HepG2 (cell line): ENCODE data around the gene PSMC3IP. TPM values are rescaled to one million over a fixed set of nuclear protein-coding genes. Genes with fewer than 3 reads are reported as not detected.

Source experiments
- BORCS8-MEF2B ChIP-seq: sonication (generic); formaldehyde crosslinking; IDR thresholded peaks from 2 replicates; pipeline ENCODE4 v1.8.0; 2022; ENCODE audit warnings: mild to moderate bottlenecking, missing genetic modification reagents
- CBFB ChIP-seq: sonication (generic); formaldehyde crosslinking; IDR thresholded peaks from 2 replicates; pipeline ENCODE4 v1.4.0; 2020; ENCODE audit warnings: missing genetic modification reagents
- CHD4 ChIP-seq: fragments of 200-600 bp; sonication (generic); IDR thresholded peaks from 2 replicates; pipeline ENCODE4 v1.7.0; 2017; ENCODE audit warnings: mild to moderate bottlenecking, low read length, borderline replicate concordance
- HCFC1 ChIP-seq: fragments of 150-350 bp; IDR thresholded peaks from 2 replicates; pipeline ENCODE4 v1.6.1; 2014; ENCODE audit warnings: low read depth, low read length
- HDAC1 ChIP-seq: sonication (generic); formaldehyde crosslinking; IDR thresholded peaks from 2 replicates; pipeline ENCODE4 v1.5.1; 2020; ENCODE audit warnings: mild to moderate bottlenecking, missing genetic modification reagents
- HNRNPLL ChIP-seq: fragments of 200-400 bp; formaldehyde crosslinking; IDR thresholded peaks from 2 replicates; pipeline ENCODE4 v1.6.1; 2017; ENCODE audit warnings: mild to moderate bottlenecking, low read depth, low read length; ENCODE audit not compliant: poor library complexity, severe bottlenecking
- HOXD1 ChIP-seq: sonication (generic); formaldehyde crosslinking; IDR thresholded peaks from 2 replicates; pipeline ENCODE4 v1.5.0; 2020; ENCODE audit warnings: missing genetic modification reagents
- KDM1A ChIP-seq: IDR thresholded peaks from 2 replicates; pipeline ENCODE4 v1.6.1; 2016; ENCODE audit warnings: missing compliant biosample characterization
- KLF13 ChIP-seq: sonication (generic); formaldehyde crosslinking; IDR thresholded peaks from 2 replicates; pipeline ENCODE4 v1.4.0; 2020; ENCODE audit warnings: mild to moderate bottlenecking, missing genetic modification reagents
- MXI1 ChIP-seq: IDR thresholded peaks from 3 replicates; pipeline ENCODE4 v1.6.1; 2012; ENCODE audit warnings: low read depth, low read length, inconsistent platforms, borderline replicate concordance
- NFE2 ChIP-seq: sonication (generic); formaldehyde crosslinking; IDR thresholded peaks from 2 replicates; pipeline ENCODE4 v1.4.0; 2020; ENCODE audit warnings: missing genetic modification reagents
- RBFOX2 ChIP-seq: fragments of 200-400 bp; formaldehyde crosslinking; IDR thresholded peaks from 2 replicates; pipeline ENCODE4 v1.6.1; 2017; ENCODE audit warnings: low read depth, mild to moderate bottlenecking, low read length
- SATB2 ChIP-seq: sonication (generic); formaldehyde crosslinking; IDR thresholded peaks from 2 replicates; pipeline ENCODE4 v1.5.0; 2020; ENCODE audit warnings: missing genetic modification reagents
- SP4 ChIP-seq: sonication (generic); formaldehyde crosslinking; IDR thresholded peaks from 2 replicates; pipeline ENCODE4 v1.8.1; 2023; ENCODE audit warnings: mild to moderate bottlenecking, missing genetic modification reagents
- TGIF2 ChIP-seq: IDR thresholded peaks from 2 replicates; pipeline ENCODE4 v1.6.1; 2016; ENCODE audit warnings: control low read depth, missing compliant biosample characterization
- ZNF12 ChIP-seq: sonication (generic); formaldehyde crosslinking; IDR thresholded peaks from 2 replicates; pipeline ENCODE4 v1.5.0; 2020; ENCODE audit warnings: missing genetic modification reagents
- ZNF205 ChIP-seq: IDR thresholded peaks from 2 replicates; pipeline ENCODE4 v1.6.1; 2018; ENCODE audit warnings: missing biosample characterization, missing genetic modification reagents
- ZNF234 ChIP-seq: sonication (generic); formaldehyde crosslinking; conservative IDR thresholded peaks from 2 replicates; pipeline ENCODE4 v1.5.1; 2020; ENCODE audit warnings: mild to moderate bottlenecking, missing genetic modification reagents
- ZNF235 ChIP-seq: sonication (generic); formaldehyde crosslinking; IDR thresholded peaks from 2 replicates; pipeline ENCODE4 v1.8.1; 2023; ENCODE audit warnings: mild to moderate bottlenecking, missing genetic modification reagents, borderline replicate concordance
- ZNF350 ChIP-seq: sonication (generic); formaldehyde crosslinking; IDR thresholded peaks from 2 replicates; pipeline ENCODE4 v1.4.0; 2020; ENCODE audit warnings: mild to moderate bottlenecking, low read depth, missing genetic modification reagents, borderline replicate concordance
- ZNF569 ChIP-seq: sonication (generic); formaldehyde crosslinking; IDR thresholded peaks from 2 replicates; pipeline ENCODE4 v1.5.0; 2020; ENCODE audit warnings: mild to moderate bottlenecking, missing genetic modification reagents, moderate library complexity, borderline replicate concordance
- ZNF572 ChIP-seq: sonication (generic); formaldehyde crosslinking; IDR thresholded peaks from 2 replicates; pipeline ENCODE4 v1.5.1; 2020; ENCODE audit warnings: mild to moderate bottlenecking, missing genetic modification reagents
- ZNF839 ChIP-seq: sonication (generic); formaldehyde crosslinking; IDR thresholded peaks from 2 replicates; pipeline ENCODE4 v1.4.0; 2020; ENCODE audit warnings: missing genetic modification reagents, mild to moderate bottlenecking, borderline replicate concordance
- polyA plus RNA-seq, 8 experiments: library from polyadenylated mRNA; depleted of rRNA in 3 of 8; stranded (reverse) in 7 of 8; unstranded in 1 of 8; fragments of >200 nt; fragmentation: Illumina TruSeq in 4 of 8; extraction: Trizol in 4 of 8; gene quantifications; 2 replicates each; pipeline versions ENCODE4 v1.2.1 to v1.2.3, GENCODE V29; 2011 to 2016; ENCODE audit warnings: low read depth in 4 of 8, missing spikeins in 1 of 8, mixed read lengths in 1 of 8; ENCODE audit not compliant: insufficient read depth in 1 of 8
- total RNA-seq, 5 experiments: library from RNA; depleted of rRNA; stranded (reverse); fragments of >200 nt; fragmentation: Illumina TruSeq; extraction: Trizol; gene quantifications; 2 replicates each; pipeline ENCODE4 v1.2.3, GENCODE V29; 2016; ENCODE audit warnings: low read depth in 1 of 5
- TF ChIP-seq, protein P1 (sequence below): conservative IDR thresholded peaks from 2 replicates; pipeline ENCODE4 v1.6.1; 2018; ENCODE audit warnings: missing genetic modification reagents
- TF ChIP-seq, protein P2 (sequence below): sonication (generic); formaldehyde crosslinking; IDR thresholded peaks from 2 replicates; pipeline ENCODE4 v1.8.1; 2023; ENCODE audit warnings: mild to moderate bottlenecking, moderate library complexity, missing genetic modification reagents
- TF ChIP-seq, protein P3 (sequence below): IDR thresholded peaks from 2 replicates; pipeline ENCODE4 v1.6.1; 2018; ENCODE audit warnings: missing genetic modification reagents
- TF ChIP-seq, protein P4 (sequence below): sonication (generic); formaldehyde crosslinking; conservative IDR thresholded peaks from 2 replicates; pipeline ENCODE4 v1.4.0; 2020; ENCODE audit warnings: missing genetic modification reagents

PSMC3IP gene
- total and polyA plus RNA-seq, 2 of the 13 experiments (the other 11 are each of a cell fraction or from before 2014, with no cell fraction given), result 6.5 to 22.4 TPM

DNA sequence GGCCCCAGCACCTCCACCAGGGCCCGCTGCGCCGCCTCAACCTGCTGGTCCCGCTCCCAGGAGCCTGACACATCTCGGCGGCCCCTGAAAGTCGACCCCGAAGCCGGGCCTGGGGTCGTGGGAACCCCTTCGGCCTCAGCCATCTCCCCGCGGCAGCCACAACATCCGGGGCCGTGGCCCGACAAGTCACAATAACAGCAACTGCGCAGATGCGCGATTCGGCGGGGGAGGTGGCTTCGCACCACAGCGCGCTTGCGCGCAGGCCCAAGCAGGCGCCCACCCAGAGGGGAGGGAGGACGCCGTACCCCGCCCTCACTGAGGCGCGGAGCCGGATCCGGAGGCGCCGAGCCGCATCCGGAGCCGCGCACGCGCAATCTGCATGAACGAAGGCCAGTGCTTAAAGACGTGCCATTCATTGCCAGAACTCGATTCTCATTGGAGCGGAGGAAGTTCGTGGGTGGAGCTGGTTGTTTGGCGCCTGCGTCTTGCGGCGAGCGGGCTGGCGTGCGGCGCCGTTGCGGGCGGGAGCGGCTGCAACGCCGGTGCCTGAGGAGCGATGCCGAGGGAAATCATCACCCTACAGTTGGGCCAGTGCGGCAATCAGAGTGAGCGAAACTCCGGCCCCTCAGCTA lies 31.8 kb upstream of the PSMC3IP start, which contains the start of the genes RETREG3 and TUBG1 (continued):
- TF ChIP-seq, protein P1, sequence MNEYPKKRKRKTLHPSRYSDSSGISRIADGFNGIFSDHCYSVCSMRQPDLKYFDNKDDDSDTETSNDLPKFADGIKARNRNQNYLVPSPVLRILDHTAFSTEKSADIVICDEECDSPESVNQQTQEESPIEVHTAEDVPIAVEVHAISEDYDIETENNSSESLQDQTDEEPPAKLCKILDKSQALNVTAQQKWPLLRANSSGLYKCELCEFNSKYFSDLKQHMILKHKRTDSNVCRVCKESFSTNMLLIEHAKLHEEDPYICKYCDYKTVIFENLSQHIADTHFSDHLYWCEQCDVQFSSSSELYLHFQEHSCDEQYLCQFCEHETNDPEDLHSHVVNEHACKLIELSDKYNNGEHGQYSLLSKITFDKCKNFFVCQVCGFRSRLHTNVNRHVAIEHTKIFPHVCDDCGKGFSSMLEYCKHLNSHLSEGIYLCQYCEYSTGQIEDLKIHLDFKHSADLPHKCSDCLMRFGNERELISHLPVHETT (CRISPR knock-in tag), result peak; percentile 12; the same call in 1 of the 2 replicates
- TF ChIP-seq ZNF12 (CRISPR knock-in tag) (no peak; the same call in 1 of the 2 replicates), KDM1A (CRISPR knock-in tag) (no peak), NFE2 (CRISPR knock-in tag) (no peak), KLF13 (CRISPR knock-in tag) (no peak), BORCS8-MEF2B (CRISPR knock-in tag) (peak; percentile 88), HNRNPLL (peak; percentile 95), SATB2 (CRISPR knock-in tag) (no peak; the same call in 1 of the 2 replicates), CBFB (CRISPR knock-in tag) (no peak), ZNF205 (CRISPR knock-in tag) (no peak; the same call in 1 of the 2 replicates), HOXD1 (CRISPR knock-in tag) (peak; percentile 31), CHD4 (no peak), ZNF569 (CRISPR knock-in tag) (no peak), ZNF350 (peak; percentile 93; the same call in 1 of the 2 replicates), TGIF2 (CRISPR knock-in tag) (peak; percentile 87; the same call in 1 of the 2 replicates), RBFOX2 (peak; percentile 98), ZNF235 (CRISPR knock-in tag) (0 out of 2 replicates have a peak, but pooled peaks have one; percentile 53), ZNF234 (CRISPR knock-in tag) (no peak), SP4 (CRISPR knock-in tag) (peak; percentile 96), ZNF572 (CRISPR knock-in tag) (no peak), MXI1 (peak; percentile 87; the same call in 1 of the 3 replicates), HCFC1 (no peak), HDAC1 (peak; percentile 78), ZNF839 (no peak)
- TF ChIP-seq, protein P2, sequence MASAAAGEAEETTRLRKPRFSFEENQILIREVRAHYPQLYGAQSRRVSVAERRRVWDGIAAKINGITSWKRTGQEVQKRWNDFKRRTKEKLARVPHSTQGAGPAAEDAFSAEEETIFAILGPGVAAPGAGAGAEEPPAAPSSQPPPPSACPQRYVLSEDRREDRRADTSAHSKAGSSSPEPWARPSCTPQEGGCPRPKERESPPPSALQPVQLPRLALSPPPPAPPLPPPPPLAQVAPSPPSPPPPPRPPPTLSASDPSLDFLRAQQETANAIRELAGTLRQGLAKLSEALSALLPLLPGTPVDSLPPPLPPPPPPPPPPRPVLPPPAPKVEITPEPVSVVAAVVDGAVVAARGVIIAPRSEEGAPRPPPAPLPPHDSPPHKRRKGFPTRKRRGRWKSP (CRISPR knock-in tag), result peak; percentile 95
- TF ChIP-seq, protein P3, sequence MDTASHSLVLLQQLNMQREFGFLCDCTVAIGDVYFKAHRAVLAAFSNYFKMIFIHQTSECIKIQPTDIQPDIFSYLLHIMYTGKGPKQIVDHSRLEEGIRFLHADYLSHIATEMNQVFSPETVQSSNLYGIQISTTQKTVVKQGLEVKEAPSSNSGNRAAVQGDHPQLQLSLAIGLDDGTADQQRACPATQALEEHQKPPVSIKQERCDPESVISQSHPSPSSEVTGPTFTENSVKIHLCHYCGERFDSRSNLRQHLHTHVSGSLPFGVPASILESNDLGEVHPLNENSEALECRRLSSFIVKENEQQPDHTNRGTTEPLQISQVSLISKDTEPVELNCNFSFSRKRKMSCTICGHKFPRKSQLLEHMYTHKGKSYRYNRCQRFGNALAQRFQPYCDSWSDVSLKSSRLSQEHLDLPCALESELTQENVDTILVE, result peak; percentile 59; the same call in 1 of the 2 replicates
- TF ChIP-seq, protein P4, sequence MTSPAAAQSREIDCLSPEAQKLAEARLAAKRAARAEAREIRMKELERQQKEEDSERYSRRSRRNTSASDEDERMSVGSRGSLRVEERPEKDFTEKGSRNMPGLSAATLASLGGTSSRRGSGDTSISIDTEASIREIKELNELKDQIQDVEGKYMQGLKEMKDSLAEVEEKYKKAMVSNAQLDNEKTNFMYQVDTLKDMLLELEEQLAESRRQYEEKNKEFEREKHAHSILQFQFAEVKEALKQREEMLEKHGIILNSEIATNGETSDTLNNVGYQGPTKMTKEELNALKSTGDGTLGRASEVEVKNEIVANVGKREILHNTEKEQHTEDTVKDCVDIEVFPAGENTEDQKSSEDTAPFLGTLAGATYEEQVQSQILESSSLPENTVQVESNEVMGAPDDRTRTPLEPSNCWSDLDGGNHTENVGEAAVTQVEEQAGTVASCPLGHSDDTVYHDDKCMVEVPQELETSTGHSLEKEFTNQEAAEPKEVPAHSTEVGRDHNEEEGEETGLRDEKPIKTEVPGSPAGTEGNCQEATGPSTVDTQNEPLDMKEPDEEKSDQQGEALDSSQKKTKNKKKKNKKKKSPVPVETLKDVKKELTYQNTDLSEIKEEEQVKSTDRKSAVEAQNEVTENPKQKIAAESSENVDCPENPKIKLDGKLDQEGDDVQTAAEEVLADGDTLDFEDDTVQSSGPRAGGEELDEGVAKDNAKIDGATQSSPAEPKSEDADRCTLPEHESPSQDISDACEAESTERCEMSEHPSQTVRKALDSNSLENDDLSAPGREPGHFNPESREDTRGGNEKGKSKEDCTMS (CRISPR knock-in tag), result no peak
